Measurements from ENCODE around the gene MACO1. TPM values are rescaled to one million over a fixed set of nuclear protein-coding genes. Genes with fewer than 3 reads are reported as not detected.
"Not testable (repeated sequence)": the region's sequence is repeated elsewhere in the genome, so short reads cannot be mapped to it uniquely, and the experiment has no call there.

The MACO1 gene
- total RNA-seq = 10 to 100 TPM; 15.1 to 16.4 TPM
- long read RNA-seq, partial matches to known transcripts = 3 of 5 reads
- long read RNA-seq, other reads (novel, unspliced or antisense) = 1 of 5 reads

GRCh38 chr1:25430073-25430966, at the start of gene MACO1:
MACO1 (plus strand) TSS chr1:25430897; CDS start chr1:25431099, 202 bp downstream.
- ATAC-seq (peak; percentile 97 to 98), DNase-seq (peak; percentile 96)
- intact Hi-C loops (cut with DNase I) = no loop called here

- not testable (repeated sequence) for ATAC-seq, DNase-seq
These were observed 48.2 kb upstream of the MACO1 start for GRCh38 chr1:25382543-25382942.

GRCh38 chr1:25383090-25383489, 47.6 kb upstream of the MACO1 start:
- DNase-seq; intact Hi-C loops (cut with DNase I); ATAC-seq: not testable (repeated sequence)

More at GRCh38 chr1:25382543-25382942, 48.2 kb upstream of the MACO1 start:
- intact Hi-C loops (cut with DNase I) = not testable (repeated sequence)

GRCh38 chr1:25383875-25384274, 46.8 kb upstream of the MACO1 start:
- DNase-seq; intact Hi-C loops (cut with DNase I); ATAC-seq: not testable (repeated sequence)

GRCh38 chr1:25387096-25387495, 43.6 kb upstream of the MACO1 start:
- ATAC-seq; DNase-seq; intact Hi-C loops (cut with DNase I): not testable (repeated sequence)

- ATAC-seq = not testable (repeated sequence)
These were observed 42.0 kb upstream of the MACO1 start for GRCh38 chr1:25388691-25389090.

GRCh38 chr1:25389721-25390120, 41.0 kb upstream of the MACO1 start:
- intact Hi-C loops (cut with DNase I); DNase-seq: not testable (repeated sequence)
- ATAC-seq = peak in 1 of 2 donors; percentile 36

More at GRCh38 chr1:25388691-25389090, 42.0 kb upstream of the MACO1 start:
- DNase-seq; intact Hi-C loops (cut with DNase I): not testable (repeated sequence)

- intact Hi-C loops (cut with DNase I) = no loop called here
- no peak for ATAC-seq
- DNase-seq = no peak
These were observed 37.9 kb upstream of the MACO1 start for GRCh38 chr1:25392841-25393240.

- intact Hi-C loops (cut with DNase I); DNase-seq: not testable (repeated sequence)
- peak; percentile 61 to 80 for ATAC-seq
These were observed 33.1 kb upstream of the MACO1 start for GRCh38 chr1:25397549-25397948.

- ATAC-seq; intact Hi-C loops (cut with DNase I); DNase-seq: not testable (repeated sequence)
These were observed 32.6 kb upstream of the MACO1 start for GRCh38 chr1:25398079-25398478.

- intact Hi-C loops (cut with DNase I) = loop anchor here (5.0 to 10.0 kb wide), 2 partner anchors 119 to 122 kb away; no protein-coding TSS in a partner anchor
- not testable (repeated sequence) for DNase-seq
- peak; percentile 78 to 82 for ATAC-seq
These were observed 27.5 kb upstream of the MACO1 start for GRCh38 chr1:25402947-25403803.

- intact Hi-C loops (cut with DNase I) = loop anchor here in 1 of 2 donors (10.0 kb wide), 1 partner anchor 119 kb away; no protein-coding TSS in a partner anchor
- not testable (repeated sequence) for ATAC-seq
These were observed 24.9 kb upstream of the MACO1 start for GRCh38 chr1:25405731-25406305.

GRCh38 chr1:25409641-25410427, 20.9 kb upstream of the MACO1 start:
- not testable (repeated sequence) for DNase-seq, ATAC-seq
- intact Hi-C loops (cut with DNase I) = loop anchor here in 1 of 2 donors (10.0 kb wide), 1 partner anchor 115 kb away; no protein-coding TSS in a partner anchor

More at GRCh38 chr1:25405731-25406305, 24.9 kb upstream of the MACO1 start:
- not testable (repeated sequence) for DNase-seq

- DNase-seq; intact Hi-C loops (cut with DNase I); ATAC-seq: not testable (repeated sequence)
These were observed 17.6 kb upstream of the MACO1 start for GRCh38 chr1:25412872-25413623.

- ATAC-seq; intact Hi-C loops (cut with DNase I); DNase-seq: not testable (repeated sequence)
These were observed 16.5 kb upstream of the MACO1 start for GRCh38 chr1:25414157-25414556.

- intact Hi-C loops (cut with DNase I); ATAC-seq; DNase-seq: not testable (repeated sequence)
These were observed 16.1 kb upstream of the MACO1 start for GRCh38 chr1:25414578-25414977.

GRCh38 chr1:25417280-25417679, 13.4 kb upstream of the MACO1 start:
- ATAC-seq; DNase-seq; intact Hi-C loops (cut with DNase I): not testable (repeated sequence)

All from left cardiac atrium (tissue), 4 donors.